DOHH2 (cell line): ENCODE measurements around the gene TBX4.

Source experiments
- EZH2phosphoT487 ChIP-seq: fragments of 200-600 bp; sonication (generic); IDR thresholded peaks from 2 replicates; pipeline ENCODE4 v1.6.1; 2017; ENCODE audit warnings: borderline replicate concordance, mild to moderate bottlenecking, antibody characterized with exemption, low read length, moderate library complexity, mixed read lengths
- TF ChIP-seq, protein P1 (sequence below): fragments of 200-600 bp; sonication (generic); IDR thresholded peaks from one replicate; pipeline ENCODE4 v1.5.1; 2014; ENCODE audit warnings: antibody characterized with exemption, mild to moderate bottlenecking, low read depth, low read length; ENCODE audit not compliant: poor library complexity, severe bottlenecking

DNA sequence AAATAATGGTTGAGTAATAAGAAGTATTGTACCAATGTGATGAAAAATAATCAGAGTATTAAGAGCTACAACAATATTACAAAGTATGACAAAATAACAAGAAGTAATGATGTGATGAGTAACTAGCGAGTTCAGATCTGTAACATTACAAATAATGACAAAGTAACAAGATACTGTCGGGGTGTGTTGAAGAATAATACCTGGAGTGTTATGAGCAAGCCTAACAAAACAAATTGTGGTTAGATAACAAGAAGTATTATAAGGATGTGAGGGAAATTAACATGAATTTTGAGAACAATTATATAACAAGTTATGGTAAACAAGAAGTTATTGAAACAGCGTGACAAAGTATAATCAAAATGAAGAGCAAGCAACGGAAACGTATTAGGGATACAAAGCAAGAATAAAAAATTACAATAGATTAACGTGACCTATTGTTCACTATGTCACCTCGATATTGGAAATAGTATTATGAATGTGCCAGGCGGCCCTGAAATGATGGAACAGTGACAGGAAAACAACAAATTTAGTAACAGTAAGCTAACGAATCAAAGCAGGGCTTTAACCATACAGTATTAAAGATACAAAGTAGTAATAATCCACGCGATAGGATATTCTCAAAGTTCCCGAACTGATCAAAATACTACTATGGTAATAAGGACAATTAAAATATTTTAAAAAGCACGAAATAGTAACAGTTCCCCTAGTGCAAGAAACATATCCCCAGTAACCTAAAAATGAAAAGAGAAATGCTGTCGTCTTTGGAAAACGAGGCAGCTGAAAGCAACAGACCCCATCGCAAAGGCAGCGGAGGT is 1.6 kb downstream of the TBX4 start:
- TF ChIP-seq, protein P1, sequence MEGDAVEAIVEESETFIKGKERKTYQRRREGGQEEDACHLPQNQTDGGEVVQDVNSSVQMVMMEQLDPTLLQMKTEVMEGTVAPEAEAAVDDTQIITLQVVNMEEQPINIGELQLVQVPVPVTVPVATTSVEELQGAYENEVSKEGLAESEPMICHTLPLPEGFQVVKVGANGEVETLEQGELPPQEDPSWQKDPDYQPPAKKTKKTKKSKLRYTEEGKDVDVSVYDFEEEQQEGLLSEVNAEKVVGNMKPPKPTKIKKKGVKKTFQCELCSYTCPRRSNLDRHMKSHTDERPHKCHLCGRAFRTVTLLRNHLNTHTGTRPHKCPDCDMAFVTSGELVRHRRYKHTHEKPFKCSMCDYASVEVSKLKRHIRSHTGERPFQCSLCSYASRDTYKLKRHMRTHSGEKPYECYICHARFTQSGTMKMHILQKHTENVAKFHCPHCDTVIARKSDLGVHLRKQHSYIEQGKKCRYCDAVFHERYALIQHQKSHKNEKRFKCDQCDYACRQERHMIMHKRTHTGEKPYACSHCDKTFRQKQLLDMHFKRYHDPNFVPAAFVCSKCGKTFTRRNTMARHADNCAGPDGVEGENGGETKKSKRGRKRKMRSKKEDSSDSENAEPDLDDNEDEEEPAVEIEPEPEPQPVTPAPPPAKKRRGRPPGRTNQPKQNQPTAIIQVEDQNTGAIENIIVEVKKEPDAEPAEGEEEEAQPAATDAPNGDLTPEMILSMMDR: no peak
- no peak for TF ChIP-seq EZH2phosphoT487
